ENCODE results near the gene TAL1. TPM values are rescaled to one million over a fixed set of nuclear protein-coding genes. Genes with fewer than 3 reads are reported as not detected.

The TAL1 gene
- total RNA-seq, 4 donors from 2014 or later = 3.4 to 20.5 (median 4.6) TPM

GRCh38 chr1:47213230-47213963, 18.6 kb downstream of the TAL1 start:
- TF ChIP-seq, protein P1, sequence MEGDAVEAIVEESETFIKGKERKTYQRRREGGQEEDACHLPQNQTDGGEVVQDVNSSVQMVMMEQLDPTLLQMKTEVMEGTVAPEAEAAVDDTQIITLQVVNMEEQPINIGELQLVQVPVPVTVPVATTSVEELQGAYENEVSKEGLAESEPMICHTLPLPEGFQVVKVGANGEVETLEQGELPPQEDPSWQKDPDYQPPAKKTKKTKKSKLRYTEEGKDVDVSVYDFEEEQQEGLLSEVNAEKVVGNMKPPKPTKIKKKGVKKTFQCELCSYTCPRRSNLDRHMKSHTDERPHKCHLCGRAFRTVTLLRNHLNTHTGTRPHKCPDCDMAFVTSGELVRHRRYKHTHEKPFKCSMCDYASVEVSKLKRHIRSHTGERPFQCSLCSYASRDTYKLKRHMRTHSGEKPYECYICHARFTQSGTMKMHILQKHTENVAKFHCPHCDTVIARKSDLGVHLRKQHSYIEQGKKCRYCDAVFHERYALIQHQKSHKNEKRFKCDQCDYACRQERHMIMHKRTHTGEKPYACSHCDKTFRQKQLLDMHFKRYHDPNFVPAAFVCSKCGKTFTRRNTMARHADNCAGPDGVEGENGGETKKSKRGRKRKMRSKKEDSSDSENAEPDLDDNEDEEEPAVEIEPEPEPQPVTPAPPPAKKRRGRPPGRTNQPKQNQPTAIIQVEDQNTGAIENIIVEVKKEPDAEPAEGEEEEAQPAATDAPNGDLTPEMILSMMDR (IDR thresholded peaks at IDR 0.05; ENCODE audit: low read depth) = no peak

DNA sequence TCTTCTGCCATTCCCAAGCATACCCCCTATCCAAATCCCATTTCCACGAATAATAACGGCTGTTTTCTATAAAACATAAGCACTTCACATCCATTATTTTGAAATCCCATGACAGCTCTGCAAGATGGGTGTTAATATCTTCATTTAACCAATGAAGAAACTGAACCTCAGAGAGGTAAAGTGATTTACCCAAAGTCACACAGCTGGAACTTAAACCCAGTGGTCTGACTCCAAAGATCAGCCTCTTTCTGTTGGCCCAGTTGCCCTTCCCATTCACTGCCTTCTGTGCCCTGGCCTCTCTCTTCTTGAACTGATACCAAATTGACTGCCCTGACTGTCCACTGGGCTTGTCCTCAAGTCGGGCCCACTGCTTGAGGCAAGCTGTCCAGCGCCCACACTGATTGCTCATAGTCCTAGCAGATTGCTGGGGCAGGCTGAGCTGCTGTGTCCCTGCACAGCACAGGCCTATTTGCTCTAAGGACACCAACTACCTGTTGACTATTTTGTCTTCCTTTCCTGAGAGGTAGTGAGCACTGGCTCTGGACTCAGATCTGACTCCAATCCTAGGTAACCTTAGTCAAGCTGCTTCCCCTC, 19.3 kb downstream of the TAL1 start:
- TF ChIP-seq, protein P1 (IDR thresholded peaks at IDR 0.05; ENCODE audit: low read depth) = no peak

- TF ChIP-seq, protein P1 (IDR thresholded peaks at IDR 0.05; ENCODE audit: low read depth) = no peak
These were observed 20.2 kb downstream of the TAL1 start for GRCh38 chr1:47211796-47212269.

GRCh38 chr1:47210666-47211065, 21.4 kb downstream of the TAL1 start:
- TF ChIP-seq, protein P1 (IDR thresholded peaks at IDR 0.05; ENCODE audit: low read depth) = no peak

GRCh38 chr1:47209725-47210325, 22.2 kb downstream of the TAL1 start:
- TF ChIP-seq, protein P1 (IDR thresholded peaks at IDR 0.05; ENCODE audit: low read depth) = no peak

- TF ChIP-seq, protein P1 (IDR thresholded peaks at IDR 0.05; ENCODE audit: low read depth) = no peak
These were observed 22.9 kb downstream of the TAL1 start for GRCh38 chr1:47209091-47209490.

- TF ChIP-seq, protein P1 (IDR thresholded peaks at IDR 0.05; ENCODE audit: low read depth) = no peak
These were observed 23.6 kb downstream of the TAL1 start for GRCh38 chr1:47208374-47208850.

Measured in subcutaneous adipose tissue (tissue), 4 donors.